Testis (tissue), 3 donors: ENCODE data around the gene CCDC138. TPM values are rescaled to one million over a fixed set of nuclear protein-coding genes. Genes with fewer than 3 reads are reported as not detected.

Experiments used
- DNase-seq: peaks from one replicate; pipeline ENCODE4 v3.0.0-alpha.2; 2019
- H3K27ac ChIP-seq, 2 donors: fragments of 200-600 bp; sonication (generic); one replicate each; pipeline ENCODE4 v1.5.1; 2019
- H3K27me3 ChIP-seq: fragments of 200-600 bp; sonication (generic); one replicate; pipeline ENCODE4 v1.5.1; 2019
- H3K36me3 ChIP-seq: fragments of 200-600 bp; sonication (generic); one replicate; pipeline ENCODE4 v1.5.1; 2017; ENCODE audit warnings: low read depth; ENCODE audit errors: missing control alignments
- H3K4me1 ChIP-seq: fragments of 200-600 bp; sonication (generic); one replicate; pipeline ENCODE4 v1.5.1; 2019
- H3K4me3 ChIP-seq, 2 donors: fragments of 200-600 bp; sonication (generic); one replicate each; pipeline ENCODE4 v1.5.1; 2017 to 2019
- H3K9me3 ChIP-seq: fragments of 200-600 bp; sonication (generic); one replicate; pipeline ENCODE4 v1.5.1; 2017
- POLR2A ChIP-seq: fragments of 450-650 bp; IDR thresholded peaks from one replicate; pipeline ENCODE4 v1.6.1; 2017; ENCODE audit warnings: antibody characterized with exemption, mild to moderate bottlenecking, moderate library complexity
- WGBS, 2 donors: methylation state at CpG; one replicate each; pipeline ENCODE4 v1.1.5; 2018; 5-methylcytosine and 5-hydroxymethylcytosine counted together
- intact Hi-C: fragments of 100-400 bp; cut with DNase I; formaldehyde crosslinking; loops from one replicate; pipeline ENCODE4 v1.15.1; 2023; ENCODE audit warnings: low total_unique reads
- polyA plus RNA-seq: library from polyadenylated mRNA; stranded (reverse); fragments of 350-450 nt; fragmentation: Illumina TruSeq; extraction: RNeasy Lipid Tissue Mini Kit (QIAGEN cat#74804); gene quantifications from one replicate; pipeline ENCODE4 v1.2.3, GENCODE V29; 2014; ENCODE audit warnings: low read depth, low replicate concordance; ENCODE audit not compliant: insufficient read depth
- total RNA-seq, 2 donors: library from RNA; depleted of rRNA; stranded (reverse); fragments of >200 nt; gene quantifications; one replicate each; pipeline ENCODE4 v1.2.3, GENCODE V29; 2016
- TF ChIP-seq, protein P1 (sequence below), 3 experiments: fragments of 450-650 bp in 2 of 3; fragments of 200-600 bp in 1 of 3; sonication (generic) in 1 of 3; IDR thresholded peaks; one replicate each; pipeline ENCODE4 v1.5.1; 2016 to 2019; ENCODE audit warnings: antibody characterized with exemption in 3 of 3, mild to moderate bottlenecking in 2 of 3, moderate library complexity in 1 of 3

Gene CCDC138
- total and polyA plus RNA-seq, 3 donors from 2014 or later: 15.7 to 30.9 (median 19.3) TPM

DNA sequence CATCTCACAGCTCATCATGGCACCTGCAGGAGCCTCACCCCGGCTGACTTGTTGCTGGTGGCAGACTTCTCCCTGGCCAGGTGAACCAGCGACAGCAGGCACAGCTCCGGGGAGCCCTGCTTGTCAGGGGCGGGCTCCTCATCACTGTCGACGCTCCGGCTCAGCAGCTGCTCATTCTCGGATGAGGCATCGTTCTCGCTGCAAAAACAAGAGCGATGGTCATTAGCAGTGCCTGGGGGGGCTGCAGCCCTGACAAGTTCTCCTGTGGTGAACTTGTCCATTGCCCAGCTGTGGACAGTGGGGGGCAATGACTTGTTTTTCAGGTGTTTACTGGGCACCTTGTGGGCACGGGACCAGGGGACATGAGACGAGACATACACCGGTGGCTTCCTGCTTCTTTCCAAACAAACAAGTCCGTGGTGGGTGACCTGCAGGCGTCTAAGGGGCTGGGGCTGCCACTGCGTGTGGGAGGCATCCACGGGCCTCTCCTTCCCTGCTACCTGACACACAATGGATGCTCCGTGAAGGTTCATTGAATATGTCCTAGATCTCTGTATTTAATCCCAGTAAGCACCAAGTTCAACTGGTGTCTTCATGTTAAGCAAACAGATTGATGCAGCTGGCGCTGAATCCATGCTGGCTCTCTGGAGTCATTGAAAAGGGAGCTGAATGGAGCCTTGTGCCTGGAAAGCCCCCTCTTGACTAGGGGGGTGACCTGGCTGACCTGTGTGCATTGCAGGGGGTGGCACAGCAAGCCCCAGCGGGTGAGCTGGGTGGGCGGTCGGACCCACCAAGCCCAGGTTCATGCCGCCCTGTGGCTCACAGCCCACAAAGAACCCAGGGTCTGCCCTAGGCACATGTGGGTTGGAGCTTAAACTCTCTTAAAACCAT is 121.5 kb downstream of the CCDC138 start:
- Histone ChIP-seq H3K36me3 (no peaks in the 10 kb centered on the region), H3K27me3 (no peaks in the 10 kb centered on the region), H3K9me3 (no peaks in the 10 kb centered on the region), H3K4me1 (no peaks in the 10 kb centered on the region), H3K27ac (no peak overlapping the region), H3K4me3 (no peak overlapping the region)
- intact Hi-C loops: no loop called here
- TF ChIP-seq, protein P1, sequence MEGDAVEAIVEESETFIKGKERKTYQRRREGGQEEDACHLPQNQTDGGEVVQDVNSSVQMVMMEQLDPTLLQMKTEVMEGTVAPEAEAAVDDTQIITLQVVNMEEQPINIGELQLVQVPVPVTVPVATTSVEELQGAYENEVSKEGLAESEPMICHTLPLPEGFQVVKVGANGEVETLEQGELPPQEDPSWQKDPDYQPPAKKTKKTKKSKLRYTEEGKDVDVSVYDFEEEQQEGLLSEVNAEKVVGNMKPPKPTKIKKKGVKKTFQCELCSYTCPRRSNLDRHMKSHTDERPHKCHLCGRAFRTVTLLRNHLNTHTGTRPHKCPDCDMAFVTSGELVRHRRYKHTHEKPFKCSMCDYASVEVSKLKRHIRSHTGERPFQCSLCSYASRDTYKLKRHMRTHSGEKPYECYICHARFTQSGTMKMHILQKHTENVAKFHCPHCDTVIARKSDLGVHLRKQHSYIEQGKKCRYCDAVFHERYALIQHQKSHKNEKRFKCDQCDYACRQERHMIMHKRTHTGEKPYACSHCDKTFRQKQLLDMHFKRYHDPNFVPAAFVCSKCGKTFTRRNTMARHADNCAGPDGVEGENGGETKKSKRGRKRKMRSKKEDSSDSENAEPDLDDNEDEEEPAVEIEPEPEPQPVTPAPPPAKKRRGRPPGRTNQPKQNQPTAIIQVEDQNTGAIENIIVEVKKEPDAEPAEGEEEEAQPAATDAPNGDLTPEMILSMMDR (IDR thresholded peaks at IDR 0.05): no peak
- no peak for TF ChIP-seq POLR2A
- WGBS, 2 donors: 90 to 94% methylated on average over 12 to 24 of the region's 24 CpGs
- DNase-seq: peak; percentile 7

- H3K27ac ChIP-seq: no peak overlapping the region
- no peak for TF ChIP-seq POLR2A
- TF ChIP-seq, protein P1 (IDR thresholded peaks at IDR 0.05): no peak
- WGBS, 2 donors: 94 to 100% methylated on average over 1 of the region's 1 CpG
- no peak overlapping the region for H3K4me3 ChIP-seq
- intact Hi-C loops: no loop called here
- peak; percentile 4 for DNase-seq
- H3K27me3 ChIP-seq: no peaks in the 10 kb centered on the region
- no peaks in the 10 kb centered on the region for H3K4me1 ChIP-seq
- no peaks in the 10 kb centered on the region for H3K36me3 ChIP-seq
- H3K9me3 ChIP-seq: no peaks in the 10 kb centered on the region
Measured at GRCh38 chr2:108908713-108909070, 122.1 kb downstream of the CCDC138 start.

DNA sequence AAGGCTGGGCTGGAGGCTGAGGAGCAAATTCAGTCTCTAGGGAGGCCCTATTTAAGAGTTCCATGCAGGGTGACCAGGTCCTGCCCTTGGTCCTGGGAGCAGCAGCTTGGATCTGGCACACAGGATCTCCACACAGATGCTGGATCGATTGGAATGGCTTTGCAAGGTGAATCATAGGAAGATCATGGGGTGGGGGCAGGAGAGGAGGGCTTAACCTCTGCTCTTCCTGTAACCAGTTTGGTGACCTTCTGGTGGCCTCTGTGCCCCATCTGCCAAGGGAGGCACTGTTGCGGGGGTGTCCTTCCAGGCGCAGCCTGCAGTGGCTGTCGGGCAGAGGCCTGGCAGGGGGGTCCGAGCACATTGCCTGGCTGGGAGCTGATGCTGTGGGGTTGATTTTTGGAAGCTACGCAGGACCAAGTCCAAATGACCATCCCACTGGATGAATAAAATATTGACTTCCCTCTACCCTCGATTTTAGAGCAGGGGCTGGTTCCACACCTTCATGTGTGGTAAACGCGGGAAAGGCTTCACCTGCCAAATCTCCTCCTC is 122.8 kb downstream of the CCDC138 start:
- WGBS, 2 donors: 84% methylated on average over 7 to 9 of the region's 9 CpGs
- peak; percentile 2 for DNase-seq
- Histone ChIP-seq H3K27me3 (no peaks in the 10 kb centered on the region), H3K9me3 (no peaks in the 10 kb centered on the region), H3K4me3 (no peak overlapping the region), H3K27ac (no peak overlapping the region), H3K4me1 (no peaks in the 10 kb centered on the region), H3K36me3 (no peaks in the 10 kb centered on the region)
- no peak for TF ChIP-seq POLR2A
- TF ChIP-seq, protein P1 (IDR thresholded peaks at IDR 0.05): no peak
- intact Hi-C loops: no loop called here

DNA sequence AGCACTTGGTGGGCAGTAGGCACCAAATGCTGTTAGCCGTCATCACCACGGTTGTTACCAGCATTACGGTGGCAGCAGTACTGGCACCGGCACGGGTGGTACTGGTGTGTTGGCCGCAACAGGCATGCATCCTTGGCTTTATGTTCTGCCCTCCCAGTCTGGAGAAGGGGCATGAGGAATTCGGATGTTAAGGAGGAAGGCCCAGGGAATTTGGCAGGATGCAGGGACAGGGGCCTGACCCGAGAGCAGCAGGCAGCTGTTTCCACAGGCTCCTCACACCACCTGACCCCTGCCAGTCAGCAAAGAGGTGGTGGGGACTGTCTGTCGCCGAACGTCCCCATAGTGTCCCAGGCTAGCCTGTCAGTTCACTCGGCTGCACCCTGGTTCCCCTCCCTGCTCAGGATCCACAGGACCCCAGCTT is 123.5 kb downstream of the CCDC138 start:
- Histone ChIP-seq H3K36me3 (no peaks in the 10 kb centered on the region), H3K9me3 (no peaks in the 10 kb centered on the region), H3K27ac (no peak overlapping the region), H3K27me3 (no peaks in the 10 kb centered on the region), H3K4me3 (no peak overlapping the region), H3K4me1 (no peaks in the 10 kb centered on the region)
- no peak for TF ChIP-seq POLR2A
- TF ChIP-seq, protein P1 (IDR thresholded peaks at IDR 0.05): no peak
- DNase-seq: peak; percentile 6
- 94 to 100% methylated on average over 3 to 12 of the region's 12 CpGs for WGBS, 2 donors
- intact Hi-C loops: no loop called here
